Activated CD4-positive, alpha-beta T cell treated with anti-CD3 and anti-CD28 coated beads, Interleukin-2, amount 50 U/mL, for 24 hours (primary cell): ENCODE results near the gene TNIP1.

Source experiments
- DNase-seq, 2 donors: peaks; one replicate each; pipeline ENCODE4 v3.0.0-alpha.2; 2020; ENCODE audit warnings: low read depth in 1 of 2, low spot score in 1 of 2

The TNIP1 gene

DNA sequence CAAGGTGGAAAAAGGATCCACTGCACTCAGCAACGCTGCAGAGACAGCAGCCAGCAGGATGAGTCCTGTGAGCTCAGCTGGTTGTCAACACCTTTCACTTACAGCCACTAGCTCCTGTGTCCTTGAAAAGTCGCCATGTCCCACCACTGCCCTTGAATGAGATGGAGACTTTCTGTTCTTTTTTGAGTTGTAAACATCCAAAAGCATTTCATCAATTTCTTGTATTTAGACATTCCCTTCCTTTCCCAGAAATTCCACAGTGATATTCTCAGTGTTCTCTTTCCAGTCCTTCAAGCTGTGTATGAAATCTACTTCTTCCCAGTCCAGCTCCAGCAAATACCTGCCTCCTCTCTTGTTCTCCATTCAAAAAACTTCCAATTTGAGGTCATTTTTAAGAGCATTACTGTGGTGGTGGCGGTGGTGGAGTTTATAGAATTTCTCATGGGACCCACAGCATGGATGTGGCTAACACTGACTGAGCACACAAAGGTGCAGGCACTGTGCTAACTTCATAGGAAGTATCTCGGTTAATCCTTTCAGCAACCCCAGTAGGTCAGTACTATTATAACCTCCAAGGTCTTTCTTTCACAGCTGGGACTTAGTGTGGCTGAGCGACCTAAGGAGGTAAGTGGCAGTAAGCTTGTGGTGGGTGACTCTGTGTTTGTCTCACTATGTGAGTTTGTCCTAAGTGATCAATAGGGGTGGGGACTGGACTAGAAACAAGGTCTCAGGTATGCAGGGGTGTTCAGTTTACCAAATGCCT, 75.5 kb downstream of the TNIP1 start:
- DNase-seq = no peak

DNA sequence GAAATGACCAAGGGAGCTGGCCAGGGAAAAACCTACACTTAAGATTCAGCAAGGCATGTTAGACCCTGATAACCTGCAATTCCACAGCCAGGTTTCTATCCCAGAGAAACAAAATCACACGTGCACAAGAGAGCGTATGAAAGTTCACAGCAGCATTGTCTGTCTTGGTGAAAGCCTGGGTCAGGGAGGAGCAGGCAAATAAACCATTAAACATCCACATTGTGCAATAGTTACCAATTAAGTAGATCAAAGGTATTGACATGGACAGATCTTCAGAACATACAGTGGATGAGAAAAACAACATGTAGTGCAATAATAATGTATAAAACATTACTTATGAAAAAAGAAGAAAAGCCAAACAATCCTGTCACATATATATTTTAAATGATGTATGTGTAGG, 76.3 kb downstream of the TNIP1 start:
- no peak for DNase-seq

DNA sequence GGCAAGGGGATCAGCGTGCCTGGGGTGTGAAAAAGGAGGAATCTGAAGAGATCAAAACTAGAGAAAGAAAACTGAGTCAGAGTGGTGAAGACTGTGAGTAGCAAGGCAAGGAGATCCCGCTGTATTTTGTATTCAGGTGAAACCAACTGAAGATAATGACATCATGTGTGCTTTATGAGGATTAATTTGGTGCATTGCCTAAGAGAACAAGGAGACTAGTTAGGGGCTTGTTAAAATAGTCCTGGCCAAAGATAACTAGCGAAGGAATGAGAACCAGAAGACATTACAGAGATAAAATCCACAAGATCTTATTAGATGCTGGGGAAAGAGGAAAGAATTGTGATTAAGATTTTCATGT, 77.4 kb downstream of the TNIP1 start:
- no peak for DNase-seq

GRCh38 chr5:151002681-151003502, 77.9 kb downstream of the TNIP1 start:
- DNase-seq = no peak

DNA sequence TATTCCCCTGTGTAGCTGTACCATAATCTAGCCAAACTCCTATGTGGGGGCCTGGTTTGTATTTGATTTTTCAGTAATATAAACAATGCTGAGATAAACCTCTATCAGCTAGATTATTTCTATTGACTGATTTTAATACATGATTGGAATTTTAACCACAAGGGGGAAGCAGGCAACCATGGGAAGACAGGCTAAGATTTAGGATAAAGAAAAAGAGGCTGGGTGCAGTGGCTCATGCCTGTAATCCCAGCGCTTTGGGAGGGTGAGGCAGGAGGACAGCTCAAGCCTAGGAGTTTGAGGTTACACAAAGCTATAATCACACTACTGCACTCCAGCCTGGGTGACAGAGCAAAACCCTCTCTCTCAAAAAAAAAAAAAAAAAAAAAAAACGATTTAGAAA, 78.6 kb downstream of the TNIP1 start:
- no peak for DNase-seq

DNA sequence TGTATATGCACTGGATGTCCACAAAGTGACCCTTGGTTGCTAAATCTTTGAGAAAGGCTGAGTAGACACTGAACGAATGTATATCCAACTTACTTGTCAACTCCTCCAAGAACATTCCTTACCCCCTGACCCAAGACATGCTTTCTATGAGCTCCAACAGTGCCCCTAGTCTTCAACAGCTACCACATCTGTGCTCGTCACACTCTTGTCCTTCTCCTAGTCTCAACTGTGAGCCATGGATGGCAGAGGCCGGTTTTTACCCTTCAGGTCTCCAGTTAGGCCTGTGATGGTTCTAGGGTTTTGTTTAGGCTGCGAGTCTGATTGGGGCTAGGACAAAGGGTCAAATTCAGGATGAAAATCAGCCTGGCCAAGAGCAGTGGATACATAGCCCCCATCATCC, 79.4 kb downstream of the TNIP1 start:
- DNase-seq = no peak

GRCh38 chr5:150999704-151000442, 81.0 kb downstream of the TNIP1 start:
- no peak for DNase-seq

GRCh38 chr5:150993826-150994412, 86.9 kb downstream of the TNIP1 start:
- no peak for DNase-seq

DNA sequence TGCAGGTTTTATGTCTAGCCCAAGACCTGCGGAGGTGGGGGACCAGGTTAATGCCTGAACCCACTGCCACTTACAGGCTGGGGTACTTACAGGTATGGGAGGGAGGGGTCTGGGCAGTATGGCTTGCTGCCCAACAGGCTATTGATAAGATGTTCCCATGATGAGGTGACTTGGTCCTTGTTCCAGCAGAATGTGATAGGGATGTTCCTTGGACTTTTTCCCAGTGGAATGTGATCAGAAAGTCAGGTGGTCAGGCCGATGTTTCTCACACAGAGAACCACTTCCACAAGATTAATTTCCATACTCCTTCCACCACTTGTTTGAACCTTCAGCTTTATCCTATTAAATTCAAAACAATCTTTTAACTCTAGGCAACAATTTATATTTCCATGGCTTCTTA, 87.4 kb downstream of the TNIP1 start:
- DNase-seq = no peak

DNA sequence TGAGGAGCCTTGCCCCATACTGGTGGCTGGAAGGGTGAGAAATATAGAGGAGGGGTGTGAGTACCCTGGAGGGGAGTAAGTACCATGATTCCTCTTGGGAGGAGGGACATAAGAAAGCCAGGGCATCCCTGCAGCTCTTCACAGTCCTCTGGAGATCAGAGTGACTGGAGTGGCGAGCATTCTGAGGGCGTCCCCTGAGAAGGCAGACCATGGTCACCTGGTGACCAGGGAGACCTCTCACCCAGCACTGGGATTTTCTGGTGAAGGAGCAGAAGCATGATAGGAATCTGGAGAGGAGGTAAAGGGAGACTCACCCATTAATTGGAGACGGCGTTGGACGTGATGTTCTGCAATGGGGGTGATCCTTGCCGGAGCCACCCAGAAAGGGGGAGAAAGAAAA, 88.1 kb downstream of the TNIP1 start:
- no peak for DNase-seq

GRCh38 chr5:150989695-150990094, 91.1 kb downstream of the TNIP1 start:
- DNase-seq = no peak

DNA sequence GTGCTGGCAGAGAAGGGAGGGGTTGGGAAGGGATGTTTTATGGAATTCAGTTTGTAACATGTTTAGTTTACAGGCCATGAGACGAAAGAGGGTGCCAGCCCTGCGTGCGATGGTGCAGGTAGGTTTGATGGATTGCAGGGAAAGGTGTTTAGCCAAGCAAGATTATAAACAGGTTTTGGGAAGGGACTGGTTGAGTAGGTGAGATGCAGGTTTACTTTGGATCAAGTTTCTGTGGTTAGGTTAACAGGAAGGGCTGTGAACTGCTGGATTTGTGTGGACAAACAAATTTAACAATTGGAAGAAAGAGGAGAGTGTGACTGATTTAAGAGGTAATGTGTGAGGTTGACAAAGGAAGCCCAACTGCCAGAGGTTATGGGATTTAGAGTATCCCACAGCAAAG, 93.1 kb downstream of the TNIP1 start:
- DNase-seq = no peak
